ENCODE measurements around the gene PAQR7.
A peak's percentile ranks its signal among the peaks of the same experiment; 100 is the strongest.

PAQR7 gene

GRCh38 chr1:25863486-25864262, 11.8 kb downstream of the PAQR7 start:
- Mint-ChIP-seq H3K27me3 (no peaks in the 10 kb centered on the region), H3K9me3 (no peaks in the 10 kb centered on the region), H3K4me3 (no peak overlapping the region), H3K36me3 (peaks cover 2% of the 10 kb centered on the region), H3K27ac (no peak overlapping the region), H3K4me1 (peaks cover 26% of the 10 kb centered on the region)
- CTCF ChIA-PET = interaction anchor here (1.7 kb wide), 1 partner anchor 16 kb away, joined by 3 read pairs; no protein-coding TSS in a partner anchor
- DNase-seq = no peak

GRCh38 chr1:25862785-25863485, 12.6 kb downstream of the PAQR7 start:
- Mint-ChIP-seq H3K27ac (no peak overlapping the region), H3K9me3 (no peaks in the 10 kb centered on the region), H3K4me1 (peaks cover 32% of the 10 kb centered on the region)

GRCh38 chr1:25861316-25862286, 13.9 kb downstream of the PAQR7 start:
- CTCF ChIA-PET = interaction anchor here (1.3 to 1.7 kb wide), 2 partner anchors 14 to 18 kb away, joined by 3 read pairs; partner anchors contain the start of gene PAQR7
- no peak overlapping the region for H3K4me3 Mint-ChIP-seq
- no peaks in the 10 kb centered on the region for H3K9me3 Mint-ChIP-seq
- peaks cover 32% of the 10 kb centered on the region for H3K4me1 Mint-ChIP-seq
- no peak for DNase-seq
- H3K36me3 Mint-ChIP-seq = peaks cover 2% of the 10 kb centered on the region
- H3K27ac Mint-ChIP-seq = no peak overlapping the region
- H3K27me3 Mint-ChIP-seq = no peaks in the 10 kb centered on the region

More at GRCh38 chr1:25862785-25863485, 12.6 kb downstream of the PAQR7 start:
- Mint-ChIP-seq H3K4me3 (no peak overlapping the region), H3K36me3 (peaks cover 2% of the 10 kb centered on the region), H3K27me3 (no peaks in the 10 kb centered on the region)
- DNase-seq = no peak
- CTCF ChIA-PET = interaction anchor here (1.3 to 1.7 kb wide), 2 partner anchors 12 to 16 kb away, joined by 3 read pairs; partner anchors contain the start of gene PAQR7

GRCh38 chr1:25858906-25859789, 16.4 kb downstream of the PAQR7 start, which contains the start of gene AUNIP:
TSS of gene AUNIP (minus strand) at chr1:25859457. CDS start at chr1:25859357, 100 bp downstream.
- Mint-ChIP-seq H3K4me1 (peaks cover 34% of the 10 kb centered on the region), H3K4me3 (peak within 1 kb of the TSS; percentile 87), H3K36me3 (peaks cover 7% of the 10 kb centered on the region), H3K27ac (peak within 1 kb of the TSS; percentile 95), H3K27me3 (no peaks in the 10 kb centered on the region), H3K9me3 (no peaks in the 10 kb centered on the region)
- CTCF ChIA-PET = no interaction called here
- DNase-seq = peak; percentile 93

DNA sequence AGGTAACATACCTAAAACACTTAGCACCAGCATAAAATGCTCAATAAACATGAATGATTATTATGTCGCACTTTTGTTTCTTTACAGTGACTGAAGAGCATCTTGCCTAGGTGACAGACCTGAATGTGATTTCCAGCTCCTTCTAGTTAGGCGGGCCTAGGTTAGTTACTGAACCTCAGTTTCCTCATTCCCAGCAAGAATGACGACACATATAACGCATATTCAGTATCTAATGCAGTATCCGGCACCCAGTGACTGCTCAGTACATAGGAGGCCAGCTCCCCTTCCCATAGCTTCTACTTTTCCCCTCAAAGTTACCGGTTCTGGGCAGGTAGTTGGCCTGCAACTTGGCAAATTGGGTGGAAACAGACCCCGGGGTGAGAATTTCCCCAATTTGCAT, 17.0 kb downstream of the PAQR7 start:
- H3K4me1 Mint-ChIP-seq = peaks cover 34% of the 10 kb centered on the region
- CTCF ChIA-PET = interaction anchor here (1.2 kb wide), 1 partner anchor 139 kb away, joined by 3 read pairs; the partner anchor contains the start of gene PAFAH2
- H3K36me3 Mint-ChIP-seq = peaks cover 7% of the 10 kb centered on the region
- H3K9me3 Mint-ChIP-seq = no peaks in the 10 kb centered on the region
- H3K27me3 Mint-ChIP-seq = no peaks in the 10 kb centered on the region
- H3K27ac Mint-ChIP-seq = peak overlapping the region; percentile 76
- no peak for DNase-seq
- H3K4me3 Mint-ChIP-seq = peak overlapping the region; percentile 87

DNA sequence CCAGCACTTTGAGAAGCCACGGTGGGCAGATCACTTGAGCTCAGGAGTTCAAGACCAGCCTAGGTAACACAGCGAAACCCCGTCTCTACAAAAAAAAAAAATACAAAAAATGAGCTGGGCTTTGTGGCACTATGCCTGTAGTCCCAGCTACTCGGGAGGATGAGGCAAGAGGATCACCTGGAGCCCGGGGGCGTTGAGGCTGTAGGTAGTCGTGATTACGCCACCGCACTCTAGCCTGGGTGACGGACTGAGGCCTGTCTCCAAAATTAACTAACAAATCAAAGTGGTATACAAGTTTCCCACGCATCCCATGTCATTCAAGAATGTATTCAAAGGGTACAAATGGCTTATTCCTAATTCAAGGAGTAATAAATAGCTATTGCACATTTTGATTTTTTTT, 18.7 kb downstream of the PAQR7 start:
- DNase-seq = no peak
- Mint-ChIP-seq H3K36me3 (peaks cover 12% of the 10 kb centered on the region), H3K9me3 (no peaks in the 10 kb centered on the region), H3K27ac (no peak overlapping the region), H3K4me3 (no peak overlapping the region), H3K27me3 (no peaks in the 10 kb centered on the region), H3K4me1 (peaks cover 31% of the 10 kb centered on the region)
- CTCF ChIA-PET = no interaction called here

- no peaks in the 10 kb centered on the region for H3K27me3 Mint-ChIP-seq
- no peaks in the 10 kb centered on the region for H3K9me3 Mint-ChIP-seq
- no peak overlapping the region for H3K27ac Mint-ChIP-seq
- H3K4me3 Mint-ChIP-seq = no peak overlapping the region
- H3K4me1 Mint-ChIP-seq = peaks cover 15% of the 10 kb centered on the region
- CTCF ChIA-PET = no interaction called here
- H3K36me3 Mint-ChIP-seq = peaks cover 12% of the 10 kb centered on the region
- DNase-seq = no peak
Measured at GRCh38 chr1:25854554-25854953, 21.0 kb downstream of the PAQR7 start.

- CTCF ChIA-PET = no interaction called here
- Mint-ChIP-seq H3K27me3 (no peaks in the 10 kb centered on the region), H3K36me3 (peaks cover 5% of the 10 kb centered on the region)
Measured at GRCh38 chr1:25848531-25848930, 27.0 kb downstream of the PAQR7 start.

DNA sequence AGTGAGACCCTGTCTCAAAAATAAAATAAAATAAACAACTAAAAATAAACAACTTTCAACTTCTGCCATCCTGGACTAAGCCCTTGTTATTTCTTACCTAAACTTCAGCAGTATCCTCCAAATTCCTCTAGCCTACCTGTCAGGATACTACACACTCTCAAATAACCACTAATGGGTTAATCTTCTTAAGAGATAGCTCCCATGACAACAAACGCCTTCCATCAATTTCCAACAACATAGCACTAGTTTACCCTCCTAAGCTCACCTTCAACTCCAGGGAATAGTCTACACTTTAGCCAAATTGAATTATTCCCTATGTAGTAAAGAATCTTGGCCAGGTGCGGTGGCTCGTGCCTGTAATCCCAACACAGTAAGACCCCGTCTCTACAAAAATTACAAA, 27.6 kb downstream of the PAQR7 start:
- CTCF ChIA-PET = no interaction called here
- H3K4me1 Mint-ChIP-seq = no peaks in the 10 kb centered on the region
- H3K36me3 Mint-ChIP-seq = peaks cover 2% of the 10 kb centered on the region
- no peak for DNase-seq
- H3K9me3 Mint-ChIP-seq = no peaks in the 10 kb centered on the region
- H3K27me3 Mint-ChIP-seq = no peaks in the 10 kb centered on the region
- H3K4me3 Mint-ChIP-seq = no peak overlapping the region
- no peak overlapping the region for H3K27ac Mint-ChIP-seq

More at GRCh38 chr1:25848531-25848930, 27.0 kb downstream of the PAQR7 start:
- no peaks in the 10 kb centered on the region for H3K9me3 Mint-ChIP-seq
- no peak overlapping the region for H3K27ac Mint-ChIP-seq
- no peak overlapping the region for H3K4me3 Mint-ChIP-seq
- DNase-seq = no peak
- no peaks in the 10 kb centered on the region for H3K4me1 Mint-ChIP-seq

- Mint-ChIP-seq H3K36me3 (no peaks in the 10 kb centered on the region), H3K9me3 (no peaks in the 10 kb centered on the region), H3K27ac (no peak overlapping the region), H3K4me3 (no peak overlapping the region), H3K4me1 (no peaks in the 10 kb centered on the region), H3K27me3 (no peaks in the 10 kb centered on the region)
- no peak for DNase-seq
- CTCF ChIA-PET = interaction anchor here (1.1 kb wide), 1 partner anchor 9 kb away, joined by 3 read pairs; no protein-coding TSS in a partner anchor
Measured at GRCh38 chr1:25845664-25846063, 29.8 kb downstream of the PAQR7 start.

- H3K36me3 Mint-ChIP-seq = no peaks in the 10 kb centered on the region
- DNase-seq = no peak
- CTCF ChIA-PET = interaction anchor here (0.6 to 1.2 kb wide), 4 partner anchors 8 to 626 kb away, joined by 3 to 5 read pairs (median 3); no protein-coding TSS in a partner anchor
- H3K27me3 Mint-ChIP-seq = no peaks in the 10 kb centered on the region
- H3K4me1 Mint-ChIP-seq = no peaks in the 10 kb centered on the region
- no peak overlapping the region for H3K27ac Mint-ChIP-seq
- no peak overlapping the region for H3K4me3 Mint-ChIP-seq
- H3K9me3 Mint-ChIP-seq = no peaks in the 10 kb centered on the region
Measured at GRCh38 chr1:25844536-25845337, 30.8 kb downstream of the PAQR7 start.

- H3K27ac Mint-ChIP-seq = no peak overlapping the region
- peaks cover under 1% of the 10 kb centered on the region for H3K36me3 Mint-ChIP-seq
- no peaks in the 10 kb centered on the region for H3K27me3 Mint-ChIP-seq
- no peak for DNase-seq
- no peaks in the 10 kb centered on the region for H3K4me1 Mint-ChIP-seq
- no peaks in the 10 kb centered on the region for H3K9me3 Mint-ChIP-seq
- CTCF ChIA-PET = no interaction called here
- H3K4me3 Mint-ChIP-seq = no peak overlapping the region
Measured at GRCh38 chr1:25843483-25843882, 32.0 kb downstream of the PAQR7 start.

All from activated naive CD4-positive, alpha-beta T cell treated with anti-CD3 and anti-CD28 coated beads, Interleukin-2, amount 10 ng/mL, durations not matched to agents 7 days and 5 days (primary cell).